T-helper 22 cell (primary cell): ENCODE results near the gene PGLYRP3.

Source experiments
- DNase-seq: peaks from one replicate; pipeline ENCODE4 v3.0.0-alpha.2; 2020; ENCODE audit warnings: low read depth

PGLYRP3 gene

DNA sequence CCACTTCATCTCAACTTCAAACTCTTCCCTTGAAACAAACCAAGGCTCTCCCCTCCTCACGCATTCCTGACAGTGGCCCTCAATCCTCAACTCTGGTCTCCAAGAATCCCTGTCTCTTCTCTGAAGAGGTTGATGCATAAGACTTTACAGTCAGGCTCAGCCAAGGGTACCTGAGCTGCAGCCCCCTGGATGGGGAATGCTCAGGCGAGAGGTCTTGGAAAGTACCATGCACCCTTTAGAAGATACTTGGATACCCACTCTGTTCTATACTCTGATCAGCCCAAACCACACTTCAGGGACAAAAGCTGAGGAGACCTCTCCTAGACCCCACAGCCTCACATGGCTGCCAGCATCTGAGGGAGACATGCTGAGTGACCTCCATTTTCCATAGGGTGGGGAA, 536 bp upstream of the PGLYRP3 start:
- DNase-seq: no peak

DNA sequence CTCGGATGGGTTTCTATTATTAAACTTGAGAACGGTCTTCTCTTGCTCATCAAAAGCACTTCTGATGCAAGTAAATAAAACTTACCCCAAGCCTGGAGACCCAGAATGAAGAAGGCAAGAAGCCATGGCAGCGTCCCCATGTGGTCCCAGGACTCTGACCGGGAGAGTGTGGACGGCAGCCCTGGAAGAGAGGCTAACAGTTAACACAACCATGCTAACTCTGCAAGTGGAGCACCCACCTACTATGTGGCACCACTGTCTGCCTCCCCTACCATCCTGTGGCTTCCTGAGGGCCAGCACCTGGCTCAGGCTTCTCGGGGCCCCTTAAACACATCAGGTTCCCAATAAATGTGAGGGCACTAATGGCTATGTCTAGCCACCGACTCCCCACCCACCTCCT, 2.2 kb downstream of the PGLYRP3 start:
- DNase-seq: no peak

DNA sequence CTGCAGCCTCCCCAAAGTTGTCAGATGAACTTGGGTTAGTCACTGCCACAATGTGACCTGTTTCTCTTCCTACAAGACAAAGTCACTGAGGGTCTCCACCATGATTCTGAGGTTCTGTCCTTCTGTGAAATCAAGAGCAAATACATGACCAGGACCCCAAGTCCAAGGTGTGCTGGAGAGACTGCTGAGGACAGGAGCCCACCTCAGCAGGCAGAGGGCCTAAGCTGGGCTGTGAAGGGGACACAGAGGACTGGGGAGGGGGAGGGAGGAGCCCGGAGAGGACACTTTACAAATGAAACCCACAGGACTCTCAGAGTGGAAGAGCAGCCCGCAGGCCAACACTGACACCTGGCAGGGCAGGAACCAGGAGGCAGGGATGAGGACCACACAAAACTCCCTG, 3.3 kb downstream of the PGLYRP3 start:
- no peak for DNase-seq

DNA sequence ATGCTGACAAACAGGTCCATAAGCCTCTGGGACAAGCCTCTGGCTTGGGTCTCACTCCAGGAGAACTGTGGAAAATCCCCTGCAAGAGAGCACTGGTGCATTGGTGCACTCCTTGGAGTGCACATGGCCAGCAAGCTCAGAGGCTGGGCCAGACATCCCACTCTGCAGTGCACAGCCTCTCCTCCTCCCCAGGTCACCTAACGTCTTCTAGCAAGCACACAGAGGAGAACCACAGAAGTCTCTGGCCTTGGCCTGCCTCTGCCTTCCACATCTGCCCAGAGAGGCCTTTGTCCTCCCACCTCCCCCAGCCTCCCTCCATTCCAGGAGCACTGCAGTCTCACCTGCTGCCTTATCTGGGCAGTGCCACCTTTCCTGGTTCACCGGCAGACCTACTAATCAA, 4.2 kb downstream of the PGLYRP3 start:
- no peak for DNase-seq

DNA sequence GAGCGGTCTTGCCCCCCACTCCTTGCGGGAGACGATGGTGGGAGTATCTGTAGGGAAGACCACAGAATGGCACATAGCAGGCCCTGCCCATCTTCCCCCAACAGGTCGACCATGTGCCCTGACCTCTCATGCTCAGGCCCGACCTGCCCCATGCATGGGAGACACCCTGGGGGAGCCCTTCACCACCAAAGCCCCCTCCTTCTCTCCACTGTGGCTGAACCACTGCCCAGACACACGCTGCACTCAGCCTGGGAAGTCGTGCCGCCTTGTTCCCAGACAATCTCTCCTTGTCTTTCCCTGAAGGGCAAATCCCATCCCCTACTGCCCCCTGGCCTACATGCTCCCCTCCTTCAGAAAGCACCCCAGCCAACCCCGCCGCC, 5.5 kb downstream of the PGLYRP3 start:
- no peak for DNase-seq

DNA sequence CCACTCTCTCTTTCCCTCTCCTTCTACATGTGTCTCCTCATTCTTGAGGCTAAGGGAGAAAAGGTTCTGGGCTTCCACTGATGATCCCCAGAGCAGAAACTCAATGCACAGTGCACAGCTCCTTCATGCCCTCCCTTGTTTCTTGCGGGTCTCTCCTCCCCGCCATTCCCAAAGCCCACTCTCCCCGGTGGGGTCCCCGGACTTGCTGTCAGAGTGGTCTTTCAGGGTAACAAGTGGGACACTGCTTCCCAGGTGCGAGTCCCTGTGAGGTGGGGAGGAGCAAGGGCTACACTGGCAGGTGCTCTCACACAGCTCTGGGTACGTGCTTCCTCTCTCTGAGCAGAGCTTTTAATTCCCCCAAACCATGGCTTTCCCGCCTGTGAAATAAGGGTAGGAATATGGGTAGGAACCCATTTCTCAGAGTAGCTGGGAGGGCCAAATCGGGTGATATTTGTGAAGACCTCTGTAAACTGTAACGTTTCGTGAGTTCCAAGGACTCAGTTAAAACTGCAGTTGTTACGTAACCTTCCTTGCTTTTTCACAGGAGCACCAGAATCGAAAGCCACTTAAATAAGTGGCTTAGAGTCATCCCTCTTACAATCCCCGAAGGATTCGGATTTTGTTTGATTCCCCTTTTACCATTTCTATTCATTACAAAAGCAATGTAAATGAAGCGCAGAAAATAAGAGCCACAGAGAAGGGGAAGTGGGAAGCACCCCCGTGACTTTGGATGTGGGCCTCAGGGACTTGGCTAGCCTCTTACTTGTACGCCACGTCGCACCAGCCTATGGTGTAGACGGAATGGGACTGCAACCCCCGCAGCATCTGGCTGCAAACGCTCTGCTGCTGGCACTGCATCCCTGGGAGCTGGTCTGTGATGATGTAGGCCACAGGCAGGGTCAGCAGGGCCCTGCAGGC, 6.2 kb downstream of the PGLYRP3 start:
- DNase-seq: no peak

DNA sequence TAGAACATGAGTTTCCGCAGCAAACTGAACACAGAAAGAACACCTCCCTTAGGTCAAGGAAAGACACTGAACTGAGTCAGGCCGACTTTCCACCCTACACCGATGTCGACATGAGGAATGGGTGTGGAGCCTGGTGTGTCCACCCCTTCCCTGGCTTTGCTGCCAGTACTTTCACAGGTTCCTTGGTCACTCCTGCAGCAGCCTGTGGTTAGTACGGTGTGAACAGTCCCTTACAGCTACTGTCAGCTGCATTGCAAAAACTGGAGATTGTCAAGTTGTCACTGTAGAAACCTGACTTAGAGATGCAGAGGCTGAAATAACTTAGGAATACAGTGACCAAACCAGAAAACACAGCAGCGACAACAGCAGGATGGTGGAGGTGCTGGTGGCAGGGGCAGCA, 7.1 kb downstream of the PGLYRP3 start:
- DNase-seq: no peak

DNA sequence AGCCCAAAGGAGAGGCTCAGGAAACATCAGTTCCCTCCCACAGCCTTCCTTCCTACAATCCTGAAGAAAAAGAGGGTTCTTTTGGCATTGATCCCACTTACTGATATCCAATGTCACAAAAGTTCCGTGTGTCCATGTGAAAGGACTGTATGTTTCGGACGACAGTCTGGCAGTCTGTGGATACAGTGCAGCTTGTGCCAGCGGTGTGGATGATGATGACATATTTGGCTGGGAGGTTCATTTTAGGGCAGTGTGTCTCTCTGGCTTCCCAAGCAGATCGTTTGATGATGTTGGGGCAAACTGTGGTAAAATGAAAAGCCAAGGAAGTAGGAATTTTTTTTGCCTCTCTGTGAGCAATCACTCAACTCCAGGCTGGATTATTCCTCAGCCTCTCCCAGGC, 10.4 kb downstream of the PGLYRP3 start:
- no peak for DNase-seq

DNA sequence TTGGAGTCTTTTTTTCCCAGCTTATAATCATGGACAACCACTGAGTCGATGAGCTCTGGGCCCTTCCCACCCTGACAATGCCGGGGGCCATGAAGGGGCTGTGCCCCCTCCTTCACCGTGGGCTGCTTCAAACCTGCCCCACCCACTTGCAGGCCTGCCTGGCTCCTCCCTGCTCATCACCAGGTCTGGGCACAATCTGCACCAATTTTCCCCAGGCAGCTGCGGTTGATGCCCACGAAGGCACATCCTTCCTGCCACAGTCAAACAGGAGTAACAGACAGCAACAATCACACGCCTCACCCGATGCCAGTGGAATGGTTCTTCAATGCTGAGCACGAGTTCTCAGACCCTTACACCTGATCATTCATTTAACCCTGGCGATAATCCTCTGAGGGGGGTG, 18.9 kb downstream of the PGLYRP3 start:
- DNase-seq: no peak

DNA sequence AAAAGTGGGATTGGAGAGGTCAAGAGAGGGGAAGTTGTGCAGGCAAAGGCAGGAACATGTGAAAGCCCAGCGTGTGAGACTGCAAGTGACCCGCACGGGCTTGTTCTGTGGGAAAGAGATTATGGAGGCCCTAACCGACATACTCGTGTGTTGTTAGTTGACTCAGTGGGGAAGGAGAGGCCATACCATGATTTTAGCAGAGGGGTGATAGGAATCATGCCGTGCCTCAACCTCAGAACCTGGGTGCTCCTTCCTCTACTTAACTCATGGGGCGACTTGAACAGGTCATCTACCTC, 19.3 kb downstream of the PGLYRP3 start:
- no peak for DNase-seq

DNA sequence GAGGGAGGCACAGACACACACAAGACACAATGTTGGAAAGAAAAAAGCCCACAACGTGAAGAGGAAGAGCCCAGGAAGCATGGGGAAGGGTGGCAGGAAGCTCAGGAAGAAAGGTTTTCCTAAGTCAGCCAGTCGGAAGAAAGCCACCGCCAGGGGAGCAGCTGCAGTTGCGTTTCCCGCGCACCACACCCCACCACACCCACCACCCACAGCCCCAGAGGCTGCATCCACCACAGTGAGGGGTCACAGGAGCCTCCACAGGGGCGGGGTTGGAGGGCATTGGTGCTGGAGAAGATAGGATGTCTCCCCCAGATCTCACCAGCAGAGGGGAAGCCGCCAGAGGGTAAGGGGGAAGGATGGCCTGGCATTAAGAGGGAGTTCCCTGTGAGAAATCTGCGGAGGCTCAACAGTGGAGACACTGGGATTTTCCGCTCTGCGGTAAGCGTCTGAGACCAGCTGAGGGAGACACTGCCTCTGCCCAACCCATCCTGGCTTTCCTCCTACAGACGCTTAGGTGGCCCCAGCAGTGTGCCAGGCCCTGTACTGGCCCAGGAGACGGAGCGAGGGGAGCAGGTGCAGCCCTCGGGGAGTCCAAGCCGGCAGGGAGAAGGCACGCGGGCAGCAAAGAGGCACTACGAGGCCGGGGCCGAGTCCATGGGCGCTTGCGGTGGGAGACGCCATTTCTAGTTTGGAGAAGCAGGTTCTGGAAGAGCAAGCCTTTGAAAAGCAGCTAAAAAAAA, 19.8 kb downstream of the PGLYRP3 start:
- DNase-seq: no peak

DNA sequence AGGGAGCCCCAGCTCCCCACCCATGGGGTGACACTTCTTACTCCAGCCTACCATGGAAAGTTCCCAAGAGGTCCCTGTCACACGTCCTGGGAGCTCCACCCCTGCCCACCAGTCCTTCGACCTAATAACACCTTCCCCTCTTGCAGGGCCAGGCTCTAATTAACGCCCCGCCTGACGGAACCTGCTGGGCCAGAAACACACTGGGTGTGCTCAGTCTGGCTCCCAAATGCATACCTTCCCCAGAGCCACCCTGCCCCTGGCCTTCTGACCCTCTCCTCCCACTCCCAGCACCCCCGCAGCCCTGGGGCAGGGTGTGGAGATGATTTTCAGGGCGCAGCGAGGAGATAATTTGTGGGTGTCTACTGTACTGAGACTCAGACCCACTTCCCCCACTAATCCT, 20.6 kb downstream of the PGLYRP3 start:
- no peak for DNase-seq

DNA sequence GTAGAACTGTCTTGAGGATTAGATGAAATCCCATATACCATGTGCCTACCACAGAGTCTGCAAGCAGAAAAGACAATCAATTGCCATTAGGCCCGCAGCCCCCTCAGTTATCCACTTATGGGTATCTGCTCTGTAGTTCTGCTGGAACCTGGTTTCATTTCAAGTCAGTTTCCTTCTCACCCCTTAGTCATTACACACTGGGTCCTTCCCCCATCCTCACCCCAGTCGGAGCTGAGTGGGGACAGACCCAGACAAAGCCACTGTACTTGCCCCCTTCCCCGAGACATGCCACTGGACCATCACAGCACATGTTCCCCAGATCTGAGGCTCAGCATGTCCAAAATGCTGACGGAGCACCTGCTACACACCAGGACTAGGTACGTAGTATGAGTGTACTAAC, 21.2 kb downstream of the PGLYRP3 start:
- no peak for DNase-seq

DNA sequence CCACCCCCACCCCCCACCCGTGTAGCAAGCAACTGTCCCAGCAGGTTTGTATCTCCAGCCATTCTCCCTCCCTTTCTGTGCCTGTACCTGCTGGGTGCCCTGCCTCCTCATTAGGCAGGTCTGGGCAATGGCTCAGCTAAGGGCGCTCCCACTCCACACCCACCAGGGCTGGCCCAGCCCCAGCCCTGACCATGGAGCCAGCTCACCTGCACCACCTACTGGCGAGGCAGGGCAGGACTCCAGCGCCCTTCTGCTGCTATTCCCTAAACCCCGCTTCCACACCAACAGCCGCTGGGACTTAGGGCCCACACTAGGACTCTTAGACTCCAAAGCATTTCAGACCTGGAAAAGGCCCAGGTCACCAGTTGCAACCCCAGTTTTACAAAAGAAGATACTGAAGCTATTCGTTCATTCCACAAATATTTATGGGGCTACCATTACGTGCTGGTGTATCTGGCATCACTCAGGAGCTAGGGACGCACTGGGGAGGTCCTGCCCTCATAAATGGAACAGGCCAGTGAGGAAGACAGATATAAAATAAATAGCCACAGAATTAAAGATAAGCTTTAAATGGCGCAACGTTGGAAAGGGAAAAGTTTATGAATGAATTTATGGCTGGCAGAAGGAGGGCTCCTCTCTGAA, 24.0 kb downstream of the PGLYRP3 start:
- no peak for DNase-seq

DNA sequence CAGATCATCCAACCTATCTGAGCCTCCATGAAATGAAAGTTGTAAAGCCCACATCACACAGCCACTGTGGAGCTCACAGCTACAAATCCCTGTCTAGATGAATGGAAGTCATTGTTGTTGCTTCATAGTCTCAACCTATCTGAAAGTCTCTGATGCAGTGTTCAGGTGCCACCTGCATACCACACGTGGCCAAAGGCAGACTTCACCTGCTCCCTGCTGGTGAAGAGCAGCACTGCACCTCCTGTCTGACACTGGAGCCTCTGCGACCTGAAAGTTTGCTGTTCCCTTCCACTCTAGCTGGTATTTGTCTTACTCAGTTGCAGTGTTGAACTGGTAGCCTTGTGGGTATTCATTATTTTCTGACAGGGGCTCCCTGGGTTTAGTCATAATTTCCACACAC, 34.9 kb downstream of the PGLYRP3 start:
- DNase-seq: no peak

DNA sequence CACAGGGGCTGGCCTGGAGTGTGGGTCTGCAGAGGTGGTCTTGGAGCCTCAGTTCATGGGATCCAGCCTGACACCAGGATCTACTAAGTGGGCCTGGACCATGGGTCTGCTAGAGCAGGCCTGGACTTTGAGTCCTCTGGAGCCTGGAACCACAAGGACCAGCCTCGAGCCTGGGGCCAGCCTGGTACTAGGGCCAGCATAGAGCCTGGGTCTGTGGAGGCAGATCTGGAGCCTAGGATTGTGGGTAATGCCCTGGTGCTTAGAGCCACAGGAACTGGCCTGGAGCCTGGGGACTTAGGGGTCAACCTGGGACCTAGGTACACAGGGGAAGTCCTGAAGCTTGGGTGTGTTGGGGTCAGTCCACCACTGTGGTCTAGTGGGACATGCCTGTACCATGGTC, 40.6 kb downstream of the PGLYRP3 start:
- no peak for DNase-seq

DNA sequence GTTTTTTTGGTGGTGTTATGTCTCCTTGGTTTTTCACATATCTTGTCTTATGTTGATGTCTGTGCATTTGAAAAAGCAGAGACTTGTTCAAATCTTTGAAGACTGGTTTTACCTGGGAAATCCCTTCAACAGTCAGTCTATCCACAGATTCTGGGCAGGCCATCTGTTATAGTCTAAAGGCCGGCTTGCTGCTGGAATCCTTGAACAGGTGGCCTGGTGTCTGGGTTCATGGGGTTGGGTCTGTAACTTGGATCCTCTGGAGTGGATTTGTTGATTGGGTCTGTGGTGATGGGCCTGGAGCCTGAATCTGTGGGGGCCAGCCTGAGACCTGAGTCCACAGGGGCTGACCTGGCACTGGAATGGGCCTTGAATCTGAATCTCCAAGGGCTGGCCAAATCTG, 41.0 kb downstream of the PGLYRP3 start:
- DNase-seq: no peak

DNA sequence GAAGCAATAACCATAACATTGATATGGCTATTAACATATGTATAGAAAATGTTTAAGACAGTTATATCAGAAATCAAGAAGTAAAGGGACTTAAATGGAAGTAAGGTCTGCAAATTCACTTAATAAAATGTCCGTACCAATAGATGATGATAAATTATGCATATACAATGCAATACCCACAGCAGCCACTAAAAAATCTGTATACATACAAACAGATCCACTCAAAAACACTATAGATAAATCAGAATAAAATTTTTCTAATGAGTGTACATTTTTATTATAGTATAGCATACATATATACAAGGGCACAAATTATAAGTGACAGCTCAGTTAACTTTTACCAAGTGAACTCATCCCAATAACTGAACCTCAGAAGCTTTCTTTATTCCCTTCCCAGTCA, 47.3 kb downstream of the PGLYRP3 start:
- DNase-seq: no peak

DNA sequence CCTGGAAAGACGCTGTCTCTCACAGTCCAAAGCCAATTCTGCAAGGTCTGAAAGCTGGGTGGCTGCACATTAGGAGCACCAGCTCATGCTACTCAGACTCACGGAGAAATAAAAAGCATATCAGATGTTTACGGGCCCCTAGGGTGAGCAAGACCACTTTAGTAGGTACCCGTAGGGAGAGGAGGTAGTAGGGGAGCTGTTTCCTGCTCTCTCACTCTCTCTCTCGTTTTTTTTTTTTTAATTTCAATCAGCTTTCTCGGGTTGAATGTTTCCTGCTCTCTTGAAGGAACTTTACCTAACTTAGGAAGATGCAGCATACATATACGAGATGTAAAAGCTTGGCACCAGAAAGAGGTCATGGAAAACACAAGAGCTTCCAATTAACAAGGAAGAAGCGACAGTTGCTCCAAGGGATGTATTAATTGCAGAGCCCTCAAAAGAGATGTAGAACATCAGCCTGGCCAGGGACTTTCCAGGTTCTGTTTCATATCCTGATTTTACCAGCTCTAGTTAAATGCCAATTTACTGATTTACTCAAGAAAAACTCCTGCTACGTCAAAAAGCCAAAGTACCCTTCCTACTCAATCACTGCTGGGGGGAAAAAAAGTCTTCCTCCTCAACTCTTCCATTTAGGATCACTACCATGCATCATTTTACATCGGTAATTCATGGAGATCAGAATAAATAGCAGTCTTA, 50.1 kb downstream of the PGLYRP3 start:
- DNase-seq: no peak

DNA sequence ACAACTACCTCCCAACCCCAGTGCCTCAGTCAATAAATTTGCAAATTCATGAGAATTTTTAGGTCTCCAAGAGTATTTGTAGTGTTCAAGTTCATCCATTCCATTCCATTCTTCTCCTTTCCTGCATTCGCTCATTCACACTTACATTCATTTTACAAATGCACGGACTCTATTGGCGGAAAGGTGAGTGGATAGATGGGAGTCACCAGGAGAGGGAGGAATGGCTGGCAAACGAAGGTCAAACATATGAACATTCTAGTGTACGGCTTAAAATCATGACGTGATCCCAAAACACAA, 50.7 kb downstream of the PGLYRP3 start:
- no peak for DNase-seq

DNA sequence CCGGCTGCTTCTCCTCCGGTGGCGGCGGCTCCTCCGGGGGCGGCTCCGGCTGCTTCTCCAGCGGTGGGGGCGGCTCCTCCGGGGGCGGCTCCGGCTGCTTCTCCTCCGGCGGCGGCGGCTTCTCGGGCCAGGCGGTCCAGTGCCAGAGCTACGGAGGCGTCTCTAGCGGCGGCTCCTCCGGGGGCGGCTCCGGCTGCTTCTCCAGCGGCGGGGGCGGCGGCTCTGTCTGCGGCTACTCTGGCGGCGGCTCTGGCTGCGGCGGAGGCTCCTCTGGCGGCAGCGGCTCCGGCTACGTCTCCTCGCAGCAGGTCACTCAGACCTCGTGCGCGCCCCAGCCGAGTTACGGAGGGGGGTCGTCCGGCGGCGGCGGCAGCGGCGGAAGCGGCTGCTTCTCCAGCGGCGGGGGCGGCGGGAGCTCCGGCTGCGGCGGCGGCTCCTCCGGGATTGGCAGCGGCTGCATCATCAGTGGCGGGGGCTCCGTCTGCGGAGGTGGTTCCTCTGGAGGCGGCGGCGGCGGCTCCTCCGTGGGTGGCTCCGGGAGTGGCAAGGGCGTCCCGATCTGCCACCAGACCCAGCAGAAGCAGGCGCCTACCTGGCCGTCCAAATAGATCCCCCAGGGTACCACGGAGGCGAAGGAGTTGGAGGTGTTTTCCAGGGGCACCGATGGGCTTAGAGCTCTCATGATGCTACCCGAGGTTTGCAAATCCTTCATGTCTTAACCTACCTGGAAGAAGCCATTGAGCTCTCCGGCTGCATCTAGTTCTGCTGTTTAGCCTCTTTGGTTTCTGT, 51.3 kb downstream of the PGLYRP3 start:
- peak; percentile 5 for DNase-seq
